Esophagus squamous epithelium (tissue), 5 donors: ENCODE results near the gene TMEM53. TPM values are rescaled to one million over a fixed set of nuclear protein-coding genes. Genes with fewer than 3 reads are reported as not detected.

Source experiments
- DNase-seq: peaks from one replicate; lab custom pipeline; 2025; lab: John Stamatoyannopoulos, UW
- H3K27ac ChIP-seq, 4 donors: fragments of 200-600 bp; sonication (generic); one replicate each; pipeline ENCODE4 v1.5.1; 2016 to 2019; ENCODE audit warnings: mild to moderate bottlenecking in 1 of 4
- H3K27me3 ChIP-seq, 4 donors: fragments of 200-600 bp; sonication (generic); 1 replicate in 3 of 4; 2 replicates in 1 of 4; pipeline versions ENCODE4 v1.5.1 to v1.6.0; 2017 to 2021; ENCODE audit warnings: antibody characterized with exemption in 1 of 4
- H3K36me3 ChIP-seq, 3 donors: fragments of 200-600 bp; sonication (generic); one replicate each; pipeline ENCODE4 v1.5.1; 2016 to 2019
- H3K4me1 ChIP-seq, 3 donors: fragments of 200-600 bp; sonication (generic); one replicate each; pipeline ENCODE4 v1.5.1; 2017 to 2019
- H3K4me3 ChIP-seq, 4 donors: fragments of 200-600 bp; sonication (generic); 1 replicate in 3 of 4; 2 replicates in 1 of 4; pipeline ENCODE4 v1.5.1; 2016 to 2019; ENCODE audit warnings: mild to moderate bottlenecking in 2 of 4, moderate library complexity in 1 of 4
- H3K9me3 ChIP-seq, 3 donors: fragments of 200-600 bp; sonication (generic); one replicate each; pipeline ENCODE4 v1.5.1; 2016 to 2019
- POLR2A ChIP-seq, 4 donors: fragments of 450-650 bp; IDR thresholded peaks; one replicate each; pipeline ENCODE4 v1.6.1; 2017; ENCODE audit warnings: antibody characterized with exemption in 4 of 4, mild to moderate bottlenecking in 4 of 4, moderate library complexity in 3 of 4
- WGBS, 2 donors: methylation state at CpG; one replicate each; pipeline ENCODE4 v1.1.5; 2018; 5-methylcytosine and 5-hydroxymethylcytosine counted together
- intact Hi-C: fragments of 100-400 bp; cut with DNase I; formaldehyde crosslinking; loops from one replicate; pipeline ENCODE4 v1.15.0; 2022
- total RNA-seq, 4 donors: library from RNA; depleted of rRNA; stranded (reverse); fragments of >200 nt; gene quantifications; one replicate each; pipeline ENCODE4 v1.1.0, GENCODE V29; 2016
- TF ChIP-seq, protein P1 (sequence below), 6 experiments: fragments of 450-650 bp in 4 of 6; fragments of 200-600 bp in 2 of 6; sonication (generic) in 2 of 6; IDR thresholded peaks; one replicate each; pipeline ENCODE4 v1.5.1; 2016 to 2019; ENCODE audit warnings: antibody characterized with exemption in 6 of 6, mild to moderate bottlenecking in 4 of 6, moderate library complexity in 4 of 6
- donor health status: DM: yes; HTN: yes; CAD: no.

Gene TMEM53
- total RNA-seq, 4 donors from 2014 or later: 3.2 to 5.8 (median 4.0) TPM

DNA sequence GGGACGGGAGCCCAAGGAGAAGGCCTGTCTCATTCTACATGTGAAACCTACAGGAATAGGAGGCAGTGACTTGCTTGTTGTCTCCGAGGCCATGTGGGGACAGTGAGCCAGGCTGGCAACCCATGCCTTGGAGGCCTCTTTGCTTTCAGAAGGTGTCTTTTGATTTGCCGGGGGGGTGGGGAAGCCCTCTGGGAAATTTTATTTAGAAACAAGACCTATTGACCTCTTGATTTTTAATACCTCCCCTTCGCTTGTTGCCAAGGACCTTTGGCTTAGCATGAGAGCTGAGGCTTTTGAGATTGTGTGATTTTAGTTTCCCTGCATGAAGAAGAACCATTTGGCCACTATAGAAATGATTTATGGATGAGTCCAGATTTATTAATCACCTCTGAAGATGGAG is 4.3 kb upstream of the TMEM53 start:
- H3K27ac ChIP-seq: no peak overlapping the region
- peaks cover 0 to 5% (median 0%) of the 10 kb centered on the region in 4 donors for H3K27me3 ChIP-seq
- 63 to 75% methylated on average over 4 of the region's 4 CpGs for WGBS, 2 donors
- no peaks in the 10 kb centered on the region for H3K36me3 ChIP-seq
- no peaks in the 10 kb centered on the region for H3K9me3 ChIP-seq
- intact Hi-C loops: no loop called here
- TF ChIP-seq, protein P1, sequence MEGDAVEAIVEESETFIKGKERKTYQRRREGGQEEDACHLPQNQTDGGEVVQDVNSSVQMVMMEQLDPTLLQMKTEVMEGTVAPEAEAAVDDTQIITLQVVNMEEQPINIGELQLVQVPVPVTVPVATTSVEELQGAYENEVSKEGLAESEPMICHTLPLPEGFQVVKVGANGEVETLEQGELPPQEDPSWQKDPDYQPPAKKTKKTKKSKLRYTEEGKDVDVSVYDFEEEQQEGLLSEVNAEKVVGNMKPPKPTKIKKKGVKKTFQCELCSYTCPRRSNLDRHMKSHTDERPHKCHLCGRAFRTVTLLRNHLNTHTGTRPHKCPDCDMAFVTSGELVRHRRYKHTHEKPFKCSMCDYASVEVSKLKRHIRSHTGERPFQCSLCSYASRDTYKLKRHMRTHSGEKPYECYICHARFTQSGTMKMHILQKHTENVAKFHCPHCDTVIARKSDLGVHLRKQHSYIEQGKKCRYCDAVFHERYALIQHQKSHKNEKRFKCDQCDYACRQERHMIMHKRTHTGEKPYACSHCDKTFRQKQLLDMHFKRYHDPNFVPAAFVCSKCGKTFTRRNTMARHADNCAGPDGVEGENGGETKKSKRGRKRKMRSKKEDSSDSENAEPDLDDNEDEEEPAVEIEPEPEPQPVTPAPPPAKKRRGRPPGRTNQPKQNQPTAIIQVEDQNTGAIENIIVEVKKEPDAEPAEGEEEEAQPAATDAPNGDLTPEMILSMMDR (IDR thresholded peaks at IDR 0.05): no peak
- no peak for TF ChIP-seq POLR2A (IDR thresholded peaks at IDR 0.05)
- H3K4me1 ChIP-seq: peaks cover 6 to 35% (median 8%) of the 10 kb centered on the region in 3 donors
- no peak overlapping the region for H3K4me3 ChIP-seq
- no peak for DNase-seq

DNA sequence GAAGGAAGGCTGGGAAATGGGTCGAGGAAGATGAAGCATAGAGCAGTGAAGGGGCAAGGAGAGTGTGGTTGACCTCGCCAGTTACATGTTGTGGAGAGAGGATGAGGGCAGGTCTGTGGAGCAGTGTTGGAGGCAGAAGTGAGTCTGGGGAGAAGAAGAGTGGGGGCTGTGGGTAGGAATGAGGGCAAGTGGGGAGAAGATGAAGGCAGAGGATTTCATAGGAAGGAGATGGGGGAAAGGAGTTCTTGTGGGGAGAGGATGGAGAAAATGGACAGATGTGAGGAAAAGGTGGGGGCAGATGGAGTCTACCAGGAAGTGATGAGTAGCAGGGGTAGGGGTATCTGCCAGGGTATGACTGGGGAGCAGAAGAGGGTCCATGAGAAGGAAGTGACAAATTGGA is 3.8 kb upstream of the TMEM53 start:
- H3K4me3 ChIP-seq: no peak overlapping the region
- H3K9me3 ChIP-seq: no peaks in the 10 kb centered on the region
- no peak for TF ChIP-seq POLR2A (IDR thresholded peaks at IDR 0.05)
- H3K27ac ChIP-seq: no peak overlapping the region
- H3K36me3 ChIP-seq: no peaks in the 10 kb centered on the region
- H3K27me3 ChIP-seq: peaks cover 0 to 5% (median 0%) of the 10 kb centered on the region in 4 donors
- peaks cover 11 to 40% (median 13%) of the 10 kb centered on the region in 3 donors for H3K4me1 ChIP-seq
- WGBS, 2 donors: 88 to 89% methylated on average over 2 of the region's 2 CpGs
- no peak for DNase-seq
- intact Hi-C loops: no loop called here

DNA sequence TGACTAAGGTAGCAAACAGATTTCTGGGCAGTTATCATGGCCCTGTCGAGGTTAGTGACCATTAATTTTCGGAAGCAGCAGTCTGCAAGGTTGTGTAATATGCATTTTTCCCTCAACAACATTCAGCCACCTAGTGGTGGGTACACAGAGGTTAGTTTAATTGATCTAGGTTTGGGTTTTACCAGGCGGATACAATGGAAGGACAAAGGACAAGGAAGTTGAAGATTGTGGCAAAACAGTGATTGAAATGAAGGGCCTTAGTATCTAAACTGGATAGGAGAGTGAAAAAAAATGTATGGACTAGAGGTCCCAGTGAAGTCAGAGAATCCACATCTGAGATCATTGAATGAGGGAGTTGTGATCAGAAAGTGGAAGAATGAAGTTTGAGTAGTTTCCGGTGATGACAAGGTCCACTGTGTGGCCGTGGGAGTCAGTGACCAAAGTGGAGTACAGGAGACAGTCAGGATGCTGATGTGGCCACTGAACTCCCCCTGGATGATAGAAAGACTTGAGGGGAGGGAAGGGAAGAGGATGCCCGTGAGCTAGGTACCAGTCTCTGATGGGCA is 3.0 kb upstream of the TMEM53 start:
- no peak for DNase-seq

DNA sequence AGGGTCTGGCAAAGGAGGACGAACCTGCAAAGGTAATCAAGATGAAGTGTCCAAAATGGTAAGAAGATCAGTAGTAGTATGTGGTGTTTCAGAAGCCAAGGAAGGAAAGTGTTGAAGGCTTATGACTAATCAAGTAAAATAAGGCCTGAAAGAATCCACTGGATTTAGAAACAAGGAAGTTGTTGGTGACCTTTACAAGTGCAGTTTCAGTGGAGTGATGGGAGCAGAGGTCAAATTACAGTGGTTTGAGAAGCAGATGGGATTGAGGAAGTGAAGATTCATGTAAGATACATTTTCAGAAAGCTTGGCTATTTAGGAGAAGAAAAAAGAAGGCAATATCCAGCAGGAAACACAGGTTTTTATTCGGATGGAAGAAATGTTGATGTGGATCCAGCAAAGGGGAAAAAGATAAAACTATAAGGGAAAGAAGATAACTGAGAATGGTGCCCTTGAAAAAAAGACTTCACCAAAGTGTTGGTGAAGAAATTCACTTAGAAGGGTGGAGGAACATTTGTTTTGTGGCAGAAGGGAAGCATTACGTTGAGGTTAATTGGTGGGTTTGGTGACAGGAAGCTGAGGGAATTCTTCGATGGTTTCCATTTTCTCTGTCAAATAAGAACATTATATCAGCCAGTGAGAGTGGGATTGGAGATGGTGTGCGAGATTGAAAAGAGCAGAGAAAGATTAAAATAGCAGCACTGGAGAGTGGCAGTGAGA is 2.4 kb upstream of the TMEM53 start:
- WGBS, 2 donors: 68 to 79% methylated on average over 5 of the region's 5 CpGs
- Histone ChIP-seq H3K27me3 (peaks cover 0 to 3% (median 0%) of the 10 kb centered on the region in 4 donors), H3K4me3 (no peak overlapping the region), H3K27ac (peak overlapping the region in 3 of 4 donors; percentile 56 to 98 (median 98)), H3K9me3 (no peaks in the 10 kb centered on the region), H3K4me1 (peaks cover 14 to 55% (median 25%) of the 10 kb centered on the region in 3 donors), H3K36me3 (no peaks in the 10 kb centered on the region)
- DNase-seq: no peak
- intact Hi-C loops: no loop called here
- TF ChIP-seq, protein P1 (IDR thresholded peaks at IDR 0.05): no peak
- no peak for TF ChIP-seq POLR2A (IDR thresholded peaks at IDR 0.05)

More for the DNA sequence above, 3.0 kb upstream of the TMEM53 start:
- intact Hi-C loops: no loop called here
- Histone ChIP-seq H3K4me1 (peaks cover 14 to 48% (median 21%) of the 10 kb centered on the region in 3 donors), H3K4me3 (no peak overlapping the region), H3K27ac (peak overlapping the region in 3 of 4 donors; percentile 39 to 98 (median 62)), H3K9me3 (no peaks in the 10 kb centered on the region), H3K36me3 (no peaks in the 10 kb centered on the region), H3K27me3 (peaks cover 0 to 5% (median 0%) of the 10 kb centered on the region in 4 donors)
- no peak for TF ChIP-seq POLR2A (IDR thresholded peaks at IDR 0.05)
- TF ChIP-seq, protein P1 (IDR thresholded peaks at IDR 0.05): peak in 5 of 6 experiments; percentile 25 to 58 (median 39)
- 55 to 59% methylated on average over 6 of the region's 6 CpGs for WGBS, 2 donors

DNA sequence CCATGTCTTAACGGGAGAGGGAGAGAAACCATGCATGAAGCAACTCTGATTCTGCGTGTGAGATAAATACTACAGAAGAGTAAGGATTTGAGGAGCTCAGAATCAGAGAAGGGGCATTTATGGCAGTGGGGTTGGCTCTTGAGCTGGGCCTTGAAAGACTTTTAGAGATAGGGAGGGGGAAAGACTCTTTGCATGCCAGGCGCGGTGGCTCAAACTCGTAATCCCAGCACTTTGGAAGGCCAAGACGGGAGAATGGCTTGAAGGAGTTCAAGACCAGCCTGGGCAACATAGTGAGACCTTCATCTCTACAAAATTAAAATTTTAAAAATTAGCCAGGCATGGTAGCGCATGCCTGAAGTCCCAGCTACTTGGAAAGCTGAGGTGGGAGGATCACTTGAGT is 905 bp upstream of the TMEM53 start:
- H3K27ac ChIP-seq: peak overlapping the region in 3 of 4 donors; percentile 97 to 98 (median 98)
- TF ChIP-seq, protein P1 (IDR thresholded peaks at IDR 0.05): no peak
- TF ChIP-seq POLR2A (IDR thresholded peaks at IDR 0.05): no peak
- WGBS, 2 donors: 88 to 92% methylated on average over 6 to 7 of the region's 7 CpGs
- no peaks in the 10 kb centered on the region for H3K9me3 ChIP-seq
- no peaks in the 10 kb centered on the region for H3K27me3 ChIP-seq
- intact Hi-C loops: no loop called here
- H3K4me3 ChIP-seq: peak overlapping the region in 3 of 4 donors; percentile 76 to 92 (median 81)
- H3K36me3 ChIP-seq: no peaks in the 10 kb centered on the region
- DNase-seq: no peak
- H3K4me1 ChIP-seq: peaks cover 14 to 57% (median 25%) of the 10 kb centered on the region in 3 donors
